Measurements from ENCODE around the gene ZKSCAN2. TPM values are rescaled to one million over a fixed set of nuclear protein-coding genes. Genes with fewer than 3 reads are reported as not detected.

Gene ZKSCAN2
- polyA plus RNA-seq, 1 experiment: 1.4 TPM

- DNase-seq (ENCODE audit: low read depth): no peak
- H3K36me3 ChIP-seq (ENCODE audit: control insufficient read depth, insufficient read depth, low read length): no peaks in the 10 kb centered on the region
- TF ChIP-seq, protein P1, sequence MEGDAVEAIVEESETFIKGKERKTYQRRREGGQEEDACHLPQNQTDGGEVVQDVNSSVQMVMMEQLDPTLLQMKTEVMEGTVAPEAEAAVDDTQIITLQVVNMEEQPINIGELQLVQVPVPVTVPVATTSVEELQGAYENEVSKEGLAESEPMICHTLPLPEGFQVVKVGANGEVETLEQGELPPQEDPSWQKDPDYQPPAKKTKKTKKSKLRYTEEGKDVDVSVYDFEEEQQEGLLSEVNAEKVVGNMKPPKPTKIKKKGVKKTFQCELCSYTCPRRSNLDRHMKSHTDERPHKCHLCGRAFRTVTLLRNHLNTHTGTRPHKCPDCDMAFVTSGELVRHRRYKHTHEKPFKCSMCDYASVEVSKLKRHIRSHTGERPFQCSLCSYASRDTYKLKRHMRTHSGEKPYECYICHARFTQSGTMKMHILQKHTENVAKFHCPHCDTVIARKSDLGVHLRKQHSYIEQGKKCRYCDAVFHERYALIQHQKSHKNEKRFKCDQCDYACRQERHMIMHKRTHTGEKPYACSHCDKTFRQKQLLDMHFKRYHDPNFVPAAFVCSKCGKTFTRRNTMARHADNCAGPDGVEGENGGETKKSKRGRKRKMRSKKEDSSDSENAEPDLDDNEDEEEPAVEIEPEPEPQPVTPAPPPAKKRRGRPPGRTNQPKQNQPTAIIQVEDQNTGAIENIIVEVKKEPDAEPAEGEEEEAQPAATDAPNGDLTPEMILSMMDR (IDR thresholded peaks at IDR 0.05; ENCODE audit: insufficient read depth, low read depth, low read length): no peak
- no peaks in the 10 kb centered on the region for H3K27me3 ChIP-seq (ENCODE audit: control insufficient read depth, insufficient read depth, low read length)
- POLR2A ChIA-PET: no interaction called here
- no peak overlapping the region for H3K4me3 ChIP-seq (ENCODE audit: low read depth, low read length)
- CTCF ChIA-PET: no interaction called here
Observed at GRCh38 chr16:25187491-25187795, 70.2 kb downstream of the ZKSCAN2 start.

Other genes starting within 250 kb of the ZKSCAN2 start
- gene ARHGAP17, start 242.5 kb downstream of the ZKSCAN2 start, polyA plus RNA-seq (2011; rRNA removed): 28.2 and 30.2 TPM in 2 replicates
- gene LCMT1, start 146.1 kb downstream of the ZKSCAN2 start, polyA plus RNA-seq (2011; rRNA removed): 32.2 and 39.6 TPM in 2 replicates
- gene AQP8, start 40.9 kb downstream of the ZKSCAN2 start, polyA plus RNA-seq (2011; rRNA removed): not detected in 2 replicates

All from BJ (cell line).